A673 (cell line): ENCODE data around the gene GRXCR2.

ENCODE experiments used
- EZH2 ChIP-seq: fragments of 200-600 bp; sonication (generic); IDR thresholded peaks from 2 replicates; pipeline ENCODE4 v1.6.1; 2017; ENCODE audit warnings: borderline replicate concordance, low read depth, mild to moderate bottlenecking, mixed read lengths, antibody characterized with exemption, low read length; ENCODE audit not compliant: poor library complexity, severe bottlenecking
- TF ChIP-seq, protein P1 (sequence below): fragments of 300-800, 200-600 bp; sonication (generic); conservative IDR thresholded peaks from 2 replicates; pipeline ENCODE4 v1.5.1; 2017; ENCODE audit warnings: low read depth, mild to moderate bottlenecking, antibody characterized with exemption, low read length, moderate library complexity, mixed read lengths

DNA sequence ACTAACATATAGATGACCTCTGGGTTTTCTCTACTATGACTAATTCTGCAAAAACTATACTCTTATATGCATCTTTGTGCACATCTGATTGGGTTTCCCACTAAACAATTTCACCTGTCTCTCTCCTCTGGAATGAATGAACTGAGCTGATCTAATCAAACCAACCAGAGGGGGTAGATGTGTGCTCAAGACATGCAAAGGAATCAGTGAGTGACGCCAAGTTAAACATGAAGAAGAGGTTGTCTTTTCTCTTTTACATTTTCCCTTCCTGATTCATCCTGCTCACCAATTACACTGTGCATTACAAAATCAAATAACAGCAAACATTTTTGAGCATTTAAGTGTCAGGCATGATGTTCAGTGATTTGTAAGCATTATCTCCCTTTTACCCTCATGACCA is 29.6 kb upstream of the GRXCR2 start:
- TF ChIP-seq, protein P1, sequence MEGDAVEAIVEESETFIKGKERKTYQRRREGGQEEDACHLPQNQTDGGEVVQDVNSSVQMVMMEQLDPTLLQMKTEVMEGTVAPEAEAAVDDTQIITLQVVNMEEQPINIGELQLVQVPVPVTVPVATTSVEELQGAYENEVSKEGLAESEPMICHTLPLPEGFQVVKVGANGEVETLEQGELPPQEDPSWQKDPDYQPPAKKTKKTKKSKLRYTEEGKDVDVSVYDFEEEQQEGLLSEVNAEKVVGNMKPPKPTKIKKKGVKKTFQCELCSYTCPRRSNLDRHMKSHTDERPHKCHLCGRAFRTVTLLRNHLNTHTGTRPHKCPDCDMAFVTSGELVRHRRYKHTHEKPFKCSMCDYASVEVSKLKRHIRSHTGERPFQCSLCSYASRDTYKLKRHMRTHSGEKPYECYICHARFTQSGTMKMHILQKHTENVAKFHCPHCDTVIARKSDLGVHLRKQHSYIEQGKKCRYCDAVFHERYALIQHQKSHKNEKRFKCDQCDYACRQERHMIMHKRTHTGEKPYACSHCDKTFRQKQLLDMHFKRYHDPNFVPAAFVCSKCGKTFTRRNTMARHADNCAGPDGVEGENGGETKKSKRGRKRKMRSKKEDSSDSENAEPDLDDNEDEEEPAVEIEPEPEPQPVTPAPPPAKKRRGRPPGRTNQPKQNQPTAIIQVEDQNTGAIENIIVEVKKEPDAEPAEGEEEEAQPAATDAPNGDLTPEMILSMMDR: no peak
- no peak for TF ChIP-seq EZH2
